Measurements from ENCODE around the gene SCAMP3.

SCAMP3 gene

GRCh38 chr1:155285063-155285462 lies 22.9 kb upstream of the SCAMP3 start:
- Histone ChIP-seq H3K4me3 (ENCODE audit: low read depth, low read length) (no peak overlapping the region), H3K9me3 (ENCODE audit: control insufficient read depth, insufficient read depth, low read depth, low read length) (no peaks in the 10 kb centered on the region), H3K4me1 (ENCODE audit: control insufficient read depth, insufficient read depth, low read length) (no peaks in the 10 kb centered on the region), H3K27ac (ENCODE audit: low read depth, low read length) (no peak overlapping the region), H3K27me3 (ENCODE audit: control insufficient read depth, insufficient read depth, low read length) (no peaks in the 10 kb centered on the region), H3K9ac (ENCODE audit: low read length) (no peak overlapping the region), H3K36me3 (ENCODE audit: control insufficient read depth, insufficient read depth, low read length) (no peaks in the 10 kb centered on the region; the same call in 1 of the 2 replicates)

GRCh38 chr1:155284476-155284875 lies 22.3 kb upstream of the SCAMP3 start:
- no peaks in the 10 kb centered on the region for H3K27me3 ChIP-seq (ENCODE audit: control insufficient read depth, insufficient read depth, low read length)
- H3K9ac ChIP-seq (ENCODE audit: low read length): no peak overlapping the region
- H3K27ac ChIP-seq (ENCODE audit: low read depth, low read length): no peak overlapping the region
- peaks cover under 1% of the 10 kb centered on the region for H3K4me1 ChIP-seq (ENCODE audit: control insufficient read depth, insufficient read depth, low read length)
- no peak overlapping the region for H3K4me3 ChIP-seq (ENCODE audit: low read depth, low read length)
- H3K36me3 ChIP-seq (ENCODE audit: control insufficient read depth, insufficient read depth, low read length): no peaks in the 10 kb centered on the region; the same call in 1 of the 2 replicates
- H3K9me3 ChIP-seq (ENCODE audit: control insufficient read depth, insufficient read depth, low read depth, low read length): no peaks in the 10 kb centered on the region

- Histone ChIP-seq H3K9ac (ENCODE audit: low read length) (no peak overlapping the region), H3K4me3 (ENCODE audit: low read depth, low read length) (no peak overlapping the region), H3K9me3 (ENCODE audit: control insufficient read depth, insufficient read depth, low read depth, low read length) (no peaks in the 10 kb centered on the region), H3K4me1 (ENCODE audit: control insufficient read depth, insufficient read depth, low read length) (peaks cover 13% of the 10 kb centered on the region), H3K27me3 (ENCODE audit: control insufficient read depth, insufficient read depth, low read length) (no peaks in the 10 kb centered on the region), H3K36me3 (ENCODE audit: control insufficient read depth, insufficient read depth, low read length) (no peaks in the 10 kb centered on the region; the same call in 1 of the 2 replicates), H3K27ac (ENCODE audit: low read depth, low read length) (no peak overlapping the region)
Measured at GRCh38 chr1:155282488-155283091, 20.4 kb upstream of the SCAMP3 start.

GRCh38 chr1:155279268-155279667 lies 17.1 kb upstream of the SCAMP3 start:
- H3K27ac ChIP-seq (ENCODE audit: low read depth, low read length): no peak overlapping the region
- H3K36me3 ChIP-seq (ENCODE audit: control insufficient read depth, insufficient read depth, low read length): no peaks in the 10 kb centered on the region; the same call in 1 of the 2 replicates
- H3K9me3 ChIP-seq (ENCODE audit: control insufficient read depth, insufficient read depth, low read depth, low read length): no peaks in the 10 kb centered on the region
- H3K27me3 ChIP-seq (ENCODE audit: control insufficient read depth, insufficient read depth, low read length): no peaks in the 10 kb centered on the region
- no peak overlapping the region for H3K4me3 ChIP-seq (ENCODE audit: low read depth, low read length)
- H3K4me1 ChIP-seq (ENCODE audit: control insufficient read depth, insufficient read depth, low read length): peaks cover 16% of the 10 kb centered on the region
- H3K9ac ChIP-seq (ENCODE audit: low read length): no peak overlapping the region

DNA sequence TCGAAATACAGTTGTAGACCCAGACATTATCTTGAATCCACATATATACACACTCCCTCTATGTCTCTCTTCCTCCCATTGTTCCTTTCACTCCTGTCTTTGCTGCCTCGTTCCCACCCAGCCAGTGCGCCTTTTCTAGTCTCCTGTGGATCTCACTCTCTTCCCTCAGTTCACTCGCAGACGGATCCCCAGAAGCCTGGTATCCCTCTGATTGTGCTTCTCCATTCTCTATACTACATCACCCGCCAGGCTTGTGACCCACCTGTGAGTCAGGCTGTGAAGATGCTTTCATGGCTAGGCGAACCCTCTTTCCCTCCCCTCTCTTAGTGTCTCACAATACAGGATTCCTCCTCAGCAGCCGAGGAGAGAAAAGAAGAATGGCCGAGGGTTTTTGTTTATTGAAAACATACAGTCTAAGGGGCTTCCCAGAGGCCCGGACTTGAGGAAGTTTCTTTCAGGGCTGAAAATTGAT lies 16.6 kb upstream of the SCAMP3 start:
- H3K27ac ChIP-seq (ENCODE audit: low read depth, low read length): no peak overlapping the region
- H3K4me1 ChIP-seq (ENCODE audit: control insufficient read depth, insufficient read depth, low read length): peaks cover 18% of the 10 kb centered on the region
- no peaks in the 10 kb centered on the region for H3K9me3 ChIP-seq (ENCODE audit: control insufficient read depth, insufficient read depth, low read depth, low read length)
- no peaks in the 10 kb centered on the region for H3K27me3 ChIP-seq (ENCODE audit: control insufficient read depth, insufficient read depth, low read length)
- H3K36me3 ChIP-seq (ENCODE audit: control insufficient read depth, insufficient read depth, low read length): no peaks in the 10 kb centered on the region; the same call in 1 of the 2 replicates
- H3K4me3 ChIP-seq (ENCODE audit: low read depth, low read length): peak overlapping the region; percentile 35
- H3K9ac ChIP-seq (ENCODE audit: low read length): no peak overlapping the region

GRCh38 chr1:155277902-155278688 lies 15.9 kb upstream of the SCAMP3 start:
- H3K27ac ChIP-seq (ENCODE audit: low read depth, low read length): no peak overlapping the region
- peak overlapping the region; percentile 63 for H3K9ac ChIP-seq (ENCODE audit: low read length)
- no peaks in the 10 kb centered on the region for H3K9me3 ChIP-seq (ENCODE audit: control insufficient read depth, insufficient read depth, low read depth, low read length)
- H3K27me3 ChIP-seq (ENCODE audit: control insufficient read depth, insufficient read depth, low read length): no peaks in the 10 kb centered on the region
- H3K4me1 ChIP-seq (ENCODE audit: control insufficient read depth, insufficient read depth, low read length): peaks cover 20% of the 10 kb centered on the region
- peak overlapping the region; percentile 88 for H3K4me3 ChIP-seq (ENCODE audit: low read depth, low read length)
- no peaks in the 10 kb centered on the region; the same call in 1 of the 2 replicates for H3K36me3 ChIP-seq (ENCODE audit: control insufficient read depth, insufficient read depth, low read length)

DNA sequence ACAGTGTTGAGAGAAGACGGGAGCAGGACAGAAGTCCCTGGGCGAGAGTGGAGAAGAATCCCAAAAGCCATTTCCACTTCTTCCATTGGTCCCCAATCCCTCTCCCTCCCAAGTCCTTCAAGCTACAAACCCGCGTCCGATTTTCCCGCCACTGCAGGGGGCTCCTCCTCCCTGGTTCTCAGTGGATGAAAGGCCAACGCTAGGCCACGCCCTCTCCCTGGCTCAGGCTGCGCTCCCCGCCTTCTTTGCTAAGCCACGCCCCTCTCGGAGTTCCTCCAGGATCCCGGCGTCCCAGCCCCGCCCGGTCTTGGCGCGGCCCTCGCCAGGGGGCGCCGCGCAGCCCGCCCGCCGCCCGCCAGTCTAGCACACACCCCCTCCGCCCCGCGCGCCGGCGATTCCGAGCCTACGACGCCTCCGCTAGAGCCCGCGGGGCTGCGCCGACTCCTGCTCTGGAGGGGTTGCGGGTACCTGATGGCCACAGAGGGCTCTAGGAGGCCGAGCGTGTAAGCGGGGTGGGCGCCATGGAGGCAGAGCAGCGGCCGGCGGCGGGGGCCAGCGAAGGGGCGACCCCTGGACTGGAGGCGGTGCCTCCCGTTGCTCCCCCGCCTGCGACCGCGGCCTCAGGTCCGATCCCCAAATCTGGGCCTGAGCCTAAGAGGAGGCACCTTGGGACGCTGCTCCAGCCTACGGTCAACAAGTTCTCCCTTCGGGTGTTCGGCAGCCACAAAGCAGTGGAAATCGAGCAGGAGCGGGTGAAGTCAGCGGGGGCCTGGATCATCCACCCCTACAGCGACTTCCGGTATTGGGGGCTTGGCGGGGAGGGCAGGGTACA lies 15.1 kb upstream of the SCAMP3 start, which contains the start of gene HCN3:
Gene HCN3 (plus strand): TSS at position 394 of the 832 bp plus-strand sequence. CDS start 128 bp downstream, at position 522.
- Histone ChIP-seq H3K27ac (ENCODE audit: low read depth, low read length) (no peak within 1 kb of the TSS), H3K4me3 (ENCODE audit: low read depth, low read length) (peak within 1 kb of the TSS; percentile 88), H3K9ac (ENCODE audit: low read length) (peak within 1 kb of the TSS; percentile 63), H3K27me3 (ENCODE audit: control insufficient read depth, insufficient read depth, low read length) (no peaks in the 10 kb centered on the region), H3K36me3 (ENCODE audit: control insufficient read depth, insufficient read depth, low read length) (no peaks in the 10 kb centered on the region; the same call in 1 of the 2 replicates), H3K9me3 (ENCODE audit: control insufficient read depth, insufficient read depth, low read depth, low read length) (no peaks in the 10 kb centered on the region), H3K4me1 (ENCODE audit: control insufficient read depth, insufficient read depth, low read length) (peaks cover 23% of the 10 kb centered on the region)

GRCh38 chr1:155273343-155274245 lies 11.4 kb upstream of the SCAMP3 start, which contains the start of gene CLK2:
Gene CLK2 (minus strand): TSS chr1:155273504. CDS start chr1:155270977, 2,527 bp downstream.
- Histone ChIP-seq H3K9ac (ENCODE audit: low read length) (peak within 1 kb of the TSS; percentile 87), H3K4me3 (ENCODE audit: low read depth, low read length) (peak within 1 kb of the TSS; percentile 80), H3K27me3 (ENCODE audit: control insufficient read depth, insufficient read depth, low read length) (no peaks in the 10 kb centered on the region), H3K4me1 (ENCODE audit: control insufficient read depth, insufficient read depth, low read length) (peaks cover 15% of the 10 kb centered on the region), H3K36me3 (ENCODE audit: control insufficient read depth, insufficient read depth, low read length) (peaks cover 28% of the 10 kb centered on the region), H3K27ac (ENCODE audit: low read depth, low read length) (peak within 1 kb of the TSS; percentile 82; the same call in 1 of the 2 replicates), H3K9me3 (ENCODE audit: control insufficient read depth, insufficient read depth, low read depth, low read length) (no peaks in the 10 kb centered on the region)

GRCh38 chr1:155272466-155273342 lies 10.5 kb upstream of the SCAMP3 start:
- Histone ChIP-seq H3K27ac (ENCODE audit: low read depth, low read length) (peak overlapping the region; percentile 82; the same call in 1 of the 2 replicates), H3K9ac (ENCODE audit: low read length) (peak overlapping the region; percentile 87), H3K36me3 (ENCODE audit: control insufficient read depth, insufficient read depth, low read length) (peaks cover 37% of the 10 kb centered on the region), H3K4me1 (ENCODE audit: control insufficient read depth, insufficient read depth, low read length) (peaks cover 12% of the 10 kb centered on the region), H3K9me3 (ENCODE audit: control insufficient read depth, insufficient read depth, low read depth, low read length) (no peaks in the 10 kb centered on the region), H3K27me3 (ENCODE audit: control insufficient read depth, insufficient read depth, low read length) (no peaks in the 10 kb centered on the region), H3K4me3 (ENCODE audit: low read depth, low read length) (peak overlapping the region; percentile 80)
